Nephron progenitor cell (in vitro differentiated cells): Measurements from ENCODE around the gene IDH3G.

ENCODE experiments used
- DNase-seq: peaks from one replicate; pipeline ENCODE4 v3.0.0; 2021
- H3K27ac Mint-ChIP-seq: 2 replicates; pipeline ENCODE4 v1.8.0; 2021; ENCODE audit warnings: mild to moderate bottlenecking, moderate library complexity, mixed read lengths
- H3K27me3 Mint-ChIP-seq: 2 replicates; pipeline ENCODE4 v1.8.0; 2021; ENCODE audit warnings: mild to moderate bottlenecking, low read depth, mixed read lengths; ENCODE audit not compliant: poor library complexity
- H3K36me3 Mint-ChIP-seq: 2 replicates; pipeline ENCODE4 v1.8.0; 2021; ENCODE audit warnings: low read depth, mixed read lengths
- H3K4me1 Mint-ChIP-seq: 2 replicates; pipeline ENCODE4 v1.8.0; 2021; ENCODE audit warnings: mixed read lengths
- H3K4me3 Mint-ChIP-seq: 2 replicates; pipeline ENCODE4 v1.8.0; 2021; ENCODE audit warnings: mild to moderate bottlenecking, moderate library complexity, mixed read lengths
- H3K9me3 Mint-ChIP-seq: 2 replicates; pipeline ENCODE4 v1.8.0; 2021; ENCODE audit warnings: mild to moderate bottlenecking, moderate library complexity, mixed read lengths
- TF ChIP-seq, protein P1 (sequence below): fragments of 200-600 bp; sonication (generic); IDR thresholded peaks from 2 replicates; pipeline ENCODE4 v1.5.0; 2021; ENCODE audit warnings: antibody characterized with exemption

The IDH3G gene

DNA sequence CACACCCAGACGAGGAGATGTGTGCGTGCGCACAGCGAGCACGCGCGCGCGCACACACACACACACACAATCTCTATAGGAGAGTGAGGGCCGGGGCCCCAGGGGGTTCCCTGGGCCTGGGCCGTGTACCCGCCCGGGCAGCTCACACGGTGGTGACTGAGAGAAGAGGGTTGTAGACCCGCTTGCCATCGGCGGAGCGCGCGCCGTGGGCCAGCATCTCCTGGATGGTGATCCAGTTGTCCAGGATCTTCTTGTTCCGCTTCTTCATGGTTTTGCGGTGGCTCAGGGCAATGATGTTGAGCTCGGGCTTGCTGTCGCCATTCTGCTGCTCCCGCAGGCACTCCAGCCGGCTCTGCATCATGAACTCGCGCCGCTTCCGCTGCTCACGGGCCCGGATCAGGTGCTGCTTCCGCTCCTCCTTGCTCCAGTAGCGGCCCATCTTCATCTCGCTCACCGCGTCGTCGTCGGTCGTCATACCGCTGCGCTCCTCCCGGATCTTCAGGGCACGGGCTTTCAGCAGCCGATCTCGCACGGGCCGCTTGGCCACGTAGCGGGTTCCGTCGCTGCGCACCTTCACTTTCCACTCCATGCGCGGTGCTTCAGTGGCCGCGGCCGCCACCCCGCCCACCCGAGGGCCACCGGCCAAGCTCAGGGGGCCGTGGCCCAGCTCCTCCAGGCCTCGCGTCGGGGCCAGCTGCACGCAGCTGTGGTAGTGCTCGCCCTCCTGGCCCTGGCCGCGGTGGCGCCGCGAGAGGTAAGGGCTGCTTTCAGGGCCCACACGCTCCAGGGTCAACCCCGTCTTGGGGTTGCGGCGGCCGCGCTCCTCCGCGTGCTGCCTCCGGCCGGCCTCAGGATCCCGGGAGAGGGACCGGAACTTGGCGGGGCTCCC lies 9.3 kb upstream of the IDH3G start:
- no peak for DNase-seq
- TF ChIP-seq, protein P1, sequence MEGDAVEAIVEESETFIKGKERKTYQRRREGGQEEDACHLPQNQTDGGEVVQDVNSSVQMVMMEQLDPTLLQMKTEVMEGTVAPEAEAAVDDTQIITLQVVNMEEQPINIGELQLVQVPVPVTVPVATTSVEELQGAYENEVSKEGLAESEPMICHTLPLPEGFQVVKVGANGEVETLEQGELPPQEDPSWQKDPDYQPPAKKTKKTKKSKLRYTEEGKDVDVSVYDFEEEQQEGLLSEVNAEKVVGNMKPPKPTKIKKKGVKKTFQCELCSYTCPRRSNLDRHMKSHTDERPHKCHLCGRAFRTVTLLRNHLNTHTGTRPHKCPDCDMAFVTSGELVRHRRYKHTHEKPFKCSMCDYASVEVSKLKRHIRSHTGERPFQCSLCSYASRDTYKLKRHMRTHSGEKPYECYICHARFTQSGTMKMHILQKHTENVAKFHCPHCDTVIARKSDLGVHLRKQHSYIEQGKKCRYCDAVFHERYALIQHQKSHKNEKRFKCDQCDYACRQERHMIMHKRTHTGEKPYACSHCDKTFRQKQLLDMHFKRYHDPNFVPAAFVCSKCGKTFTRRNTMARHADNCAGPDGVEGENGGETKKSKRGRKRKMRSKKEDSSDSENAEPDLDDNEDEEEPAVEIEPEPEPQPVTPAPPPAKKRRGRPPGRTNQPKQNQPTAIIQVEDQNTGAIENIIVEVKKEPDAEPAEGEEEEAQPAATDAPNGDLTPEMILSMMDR: no peak
- Mint-ChIP-seq H3K36me3 (no peaks in the 10 kb centered on the region), H3K27ac (no peak overlapping the region), H3K4me1 (peaks cover 17% of the 10 kb centered on the region), H3K27me3 (no peaks in the 10 kb centered on the region), H3K4me3 (no peak overlapping the region), H3K9me3 (peaks cover 44% of the 10 kb centered on the region)

DNA sequence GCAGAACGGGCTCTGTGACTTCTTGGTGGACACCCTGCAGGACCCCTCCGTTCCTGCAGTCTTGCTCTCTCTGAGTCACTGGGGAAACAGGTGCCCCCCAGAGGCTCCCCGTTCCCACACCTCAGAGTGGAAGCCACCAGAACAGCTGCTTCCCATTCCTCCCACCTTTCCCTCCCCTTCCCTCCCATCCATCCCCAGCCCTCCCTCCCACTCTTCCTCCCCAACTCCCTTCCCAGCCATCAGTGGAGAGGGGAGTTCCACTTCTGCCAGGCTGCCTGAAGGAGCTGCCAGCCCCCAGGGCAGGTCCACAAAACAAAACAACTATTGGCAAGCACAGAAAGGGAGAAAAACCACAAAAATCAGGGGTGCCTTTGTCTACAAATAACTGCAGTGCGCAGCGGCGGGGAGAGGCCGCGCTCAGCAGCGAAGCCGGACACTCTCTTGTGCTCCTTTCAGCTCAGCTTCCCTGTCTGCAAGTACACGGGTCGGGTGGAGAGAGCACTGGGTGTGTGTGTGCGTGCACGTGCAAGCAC lies 8.4 kb upstream of the IDH3G start:
- no peak for DNase-seq
- H3K4me3 Mint-ChIP-seq: no peak overlapping the region
- no peak overlapping the region for H3K27ac Mint-ChIP-seq
- no peaks in the 10 kb centered on the region for H3K27me3 Mint-ChIP-seq
- H3K9me3 Mint-ChIP-seq: peaks cover 44% of the 10 kb centered on the region
- peaks cover 5% of the 10 kb centered on the region for H3K36me3 Mint-ChIP-seq
- TF ChIP-seq, protein P1: no peak
- H3K4me1 Mint-ChIP-seq: peaks cover 13% of the 10 kb centered on the region

DNA sequence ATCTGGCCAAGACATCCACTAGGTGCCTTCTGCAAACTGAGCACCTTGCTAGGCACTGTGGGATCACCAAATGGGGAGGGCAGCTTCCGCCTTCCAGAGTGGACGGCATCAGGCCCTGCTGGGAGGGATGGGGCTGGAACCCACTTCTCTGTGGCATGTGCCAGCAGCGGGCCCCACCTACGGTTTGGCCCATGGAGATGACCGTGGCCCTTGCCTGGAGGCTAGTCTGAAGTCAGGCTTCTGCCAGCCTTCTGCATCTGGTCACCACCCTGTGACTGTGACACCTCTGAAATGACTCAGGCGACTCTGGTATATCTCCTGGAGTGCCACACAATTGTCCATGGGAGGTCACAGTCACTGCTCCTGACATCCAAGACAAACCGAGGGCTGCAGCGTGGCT lies 7.5 kb upstream of the IDH3G start:
- TF ChIP-seq, protein P1: no peak
- Mint-ChIP-seq H3K4me3 (no peak overlapping the region), H3K4me1 (peaks cover 15% of the 10 kb centered on the region), H3K36me3 (peaks cover 5% of the 10 kb centered on the region), H3K9me3 (peaks cover 47% of the 10 kb centered on the region), H3K27me3 (no peaks in the 10 kb centered on the region), H3K27ac (no peak overlapping the region)
- DNase-seq: no peak

DNA sequence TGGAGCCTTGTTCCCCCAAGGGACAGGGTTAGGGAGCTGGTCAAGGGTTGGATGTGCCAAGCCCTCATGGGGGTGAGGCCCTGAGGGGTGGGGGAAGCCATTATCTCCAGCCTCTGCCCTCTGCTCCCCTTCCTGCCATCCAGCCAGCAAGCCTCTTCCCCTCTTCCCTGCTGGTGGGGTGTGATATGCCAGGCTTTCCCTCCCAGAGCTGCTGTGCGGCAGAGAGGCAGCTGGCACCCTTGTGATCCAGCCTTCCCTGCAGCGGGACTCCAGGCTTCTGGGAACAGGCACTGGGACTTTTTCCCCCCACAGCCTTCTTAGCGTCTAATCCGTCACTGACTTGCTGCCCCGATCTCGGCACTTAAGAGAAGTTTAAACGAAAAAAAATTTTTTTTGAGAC lies 6.6 kb upstream of the IDH3G start:
- Mint-ChIP-seq H3K4me3 (no peak overlapping the region), H3K36me3 (peaks cover 12% of the 10 kb centered on the region), H3K9me3 (peaks cover 53% of the 10 kb centered on the region), H3K27me3 (no peaks in the 10 kb centered on the region), H3K27ac (no peak overlapping the region), H3K4me1 (peaks cover 25% of the 10 kb centered on the region)
- TF ChIP-seq, protein P1: no peak
- DNase-seq: no peak

DNA sequence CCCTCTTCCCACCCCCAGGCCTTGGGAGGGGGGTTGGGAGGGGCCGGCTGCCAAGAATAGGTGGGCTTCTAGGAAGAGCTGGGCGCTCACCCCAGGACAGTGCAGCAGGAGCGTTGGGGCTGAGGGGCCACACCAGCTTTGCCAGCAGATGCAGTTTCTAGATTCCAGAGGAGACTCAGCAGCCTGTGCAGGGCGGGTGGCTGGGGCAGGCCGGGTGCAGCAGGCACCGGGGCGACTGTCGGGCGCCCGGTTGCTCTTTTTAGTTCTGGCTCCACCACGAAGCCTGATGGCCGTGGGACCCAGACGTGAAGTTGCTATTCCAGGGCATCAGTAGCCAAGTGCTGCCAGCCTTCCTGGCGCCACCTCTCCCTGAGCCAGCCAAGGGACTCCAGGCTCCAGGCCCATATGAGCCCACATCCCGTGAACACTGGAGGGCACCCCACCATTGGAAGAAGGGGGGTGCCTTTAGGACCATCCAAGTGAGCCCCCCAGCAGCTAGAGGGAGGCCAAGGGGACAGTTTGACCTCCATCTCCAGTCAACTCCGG lies 6.1 kb upstream of the IDH3G start:
- Mint-ChIP-seq H3K36me3 (peaks cover 12% of the 10 kb centered on the region), H3K4me1 (peaks cover 27% of the 10 kb centered on the region), H3K9me3 (peaks cover 54% of the 10 kb centered on the region), H3K27me3 (no peaks in the 10 kb centered on the region), H3K4me3 (no peak overlapping the region), H3K27ac (no peak overlapping the region)
- DNase-seq: no peak
- TF ChIP-seq, protein P1: no peak
